GM18873 (cell line): ENCODE results near the gene FUCA2.
A peak's percentile ranks its signal among the peaks of the same experiment; 100 is the strongest.
"Not testable (repeated sequence)": the region's sequence is repeated elsewhere in the genome, so short reads cannot be mapped to it uniquely, and the experiment has no call there.

ENCODE experiments used
- ATAC-seq: cut with Tn5 transposase; IDR thresholded peaks from one replicate; pipeline ENCODE4 v1.9.1; 2021; ENCODE audit warnings: mild to moderate bottlenecking, moderate library complexity, moderate number of reproducible peaks; ENCODE audit not compliant: unreplicated experiment, low FRiP score

The FUCA2 gene

DNA sequence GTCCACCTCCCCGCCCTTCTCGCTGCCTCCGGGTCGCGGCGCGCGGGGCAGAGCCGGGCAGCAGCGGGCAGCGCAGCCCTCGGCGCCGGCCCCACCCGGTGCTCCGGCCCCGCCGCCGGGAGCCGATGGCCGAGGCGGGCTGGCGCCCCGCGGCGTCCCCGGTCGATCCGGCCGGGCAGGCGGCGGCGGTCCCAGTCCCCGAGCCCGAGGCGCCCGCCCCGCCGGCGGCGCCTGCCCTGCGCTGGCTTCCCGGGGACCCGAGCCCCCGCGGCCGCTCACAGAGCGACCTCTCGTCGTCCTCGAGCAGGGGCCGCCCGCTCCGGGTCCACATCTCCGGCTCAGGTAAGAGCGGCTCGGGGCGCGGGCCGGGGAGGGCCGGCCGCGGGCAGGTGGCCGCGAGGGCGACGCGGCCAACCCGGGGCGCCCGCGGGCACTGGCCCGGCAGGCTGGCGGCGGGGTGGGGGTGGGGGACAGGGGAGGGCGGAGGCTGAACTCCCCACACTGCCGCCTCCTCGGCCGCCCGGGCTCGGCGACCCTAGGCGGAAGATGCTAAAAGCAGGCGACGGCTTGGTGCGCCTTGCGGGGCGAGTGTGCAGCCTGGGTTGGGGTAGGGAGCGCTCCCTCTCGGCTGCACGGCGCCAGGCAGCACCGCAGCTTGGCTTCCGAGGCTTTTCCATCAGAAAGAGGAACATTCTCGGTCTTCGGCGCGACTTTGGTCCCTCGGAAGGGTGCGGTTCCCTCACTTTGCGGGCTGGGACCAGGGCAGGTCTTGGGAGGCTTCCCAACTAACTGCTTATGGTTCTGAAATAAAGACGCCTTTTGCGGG is 25.6 kb upstream of the FUCA2 start:
- peak; percentile 41 for ATAC-seq

DNA sequence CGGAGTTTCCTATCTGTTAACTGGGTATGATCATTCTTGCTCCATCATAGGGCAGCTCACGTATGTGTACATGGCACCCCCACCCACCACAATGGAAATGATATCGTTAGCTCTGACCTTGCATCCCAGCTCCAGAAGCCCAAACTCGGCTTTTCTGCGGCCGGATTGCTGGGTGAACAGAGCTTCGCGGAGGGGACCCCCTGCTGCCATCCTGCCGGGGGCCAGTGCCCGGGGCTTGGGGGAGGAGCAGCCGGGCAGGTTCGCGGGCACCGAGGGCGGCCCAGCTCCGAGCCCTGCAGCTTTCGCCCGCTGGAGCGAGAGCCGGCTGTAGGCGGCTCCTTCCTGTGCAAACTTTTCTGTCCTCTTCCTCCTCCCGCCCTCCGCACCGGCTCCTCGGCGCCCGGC is 24.9 kb upstream of the FUCA2 start:
- ATAC-seq = peak; percentile 58

- no peak for ATAC-seq
Measured at GRCh38 chr6:143535189-143535614, 23.7 kb upstream of the FUCA2 start.

DNA sequence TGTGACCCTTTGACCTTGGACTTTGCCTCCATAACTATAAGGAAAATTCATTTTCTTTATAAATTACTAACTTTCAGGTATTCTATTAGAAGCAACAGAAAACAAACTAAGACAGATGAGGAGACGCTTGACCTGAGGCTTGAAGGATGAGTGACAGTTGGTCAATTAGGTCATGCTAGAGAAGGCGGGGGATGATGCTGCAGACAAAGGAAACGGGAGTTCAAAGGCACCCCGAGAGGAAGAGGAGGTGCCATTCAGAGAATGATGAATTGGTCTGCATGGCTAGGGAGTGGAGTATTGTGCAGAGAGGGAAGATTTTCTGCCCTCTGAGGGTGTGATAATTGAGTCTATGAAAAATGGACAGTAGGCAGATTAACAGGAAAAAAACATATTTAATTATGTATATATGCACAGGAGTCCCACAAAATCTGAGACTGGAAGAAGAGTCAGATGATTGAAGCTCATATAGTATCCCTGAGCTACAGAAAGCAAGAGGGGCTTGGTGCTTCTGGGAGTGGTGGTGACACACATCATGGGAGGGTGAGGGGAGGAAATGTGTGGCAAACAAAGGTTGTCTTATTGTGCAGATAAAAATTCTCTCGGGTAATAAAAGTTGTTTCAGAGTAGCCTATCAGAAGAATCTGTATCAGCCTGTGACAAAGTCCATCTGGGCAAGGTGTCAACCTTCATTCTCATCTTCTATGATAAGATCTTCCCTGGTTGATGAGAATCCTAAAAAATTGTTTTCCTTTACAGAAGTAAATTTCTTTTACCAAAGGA is 20.4 kb upstream of the FUCA2 start:
- no peak for ATAC-seq

DNA sequence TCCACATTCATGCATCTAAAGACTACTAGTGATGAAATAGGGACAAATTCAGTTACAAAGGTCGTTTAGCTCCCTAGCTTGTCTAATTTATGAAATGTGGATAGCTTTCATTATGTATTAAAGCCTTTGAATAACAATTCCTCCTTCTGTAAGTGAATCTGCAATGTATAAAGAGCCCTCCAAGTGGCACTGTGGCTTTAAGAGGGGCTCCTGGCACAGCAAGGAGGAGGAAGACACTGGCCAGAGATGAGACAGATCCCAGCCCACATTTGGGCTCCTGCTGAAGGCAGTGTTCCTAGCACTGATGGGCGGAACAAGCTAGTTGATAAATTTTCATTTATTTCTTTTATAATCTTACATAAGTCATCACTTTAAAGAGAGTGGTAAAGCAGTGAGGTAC is 17.6 kb upstream of the FUCA2 start:
- no peak for ATAC-seq

DNA sequence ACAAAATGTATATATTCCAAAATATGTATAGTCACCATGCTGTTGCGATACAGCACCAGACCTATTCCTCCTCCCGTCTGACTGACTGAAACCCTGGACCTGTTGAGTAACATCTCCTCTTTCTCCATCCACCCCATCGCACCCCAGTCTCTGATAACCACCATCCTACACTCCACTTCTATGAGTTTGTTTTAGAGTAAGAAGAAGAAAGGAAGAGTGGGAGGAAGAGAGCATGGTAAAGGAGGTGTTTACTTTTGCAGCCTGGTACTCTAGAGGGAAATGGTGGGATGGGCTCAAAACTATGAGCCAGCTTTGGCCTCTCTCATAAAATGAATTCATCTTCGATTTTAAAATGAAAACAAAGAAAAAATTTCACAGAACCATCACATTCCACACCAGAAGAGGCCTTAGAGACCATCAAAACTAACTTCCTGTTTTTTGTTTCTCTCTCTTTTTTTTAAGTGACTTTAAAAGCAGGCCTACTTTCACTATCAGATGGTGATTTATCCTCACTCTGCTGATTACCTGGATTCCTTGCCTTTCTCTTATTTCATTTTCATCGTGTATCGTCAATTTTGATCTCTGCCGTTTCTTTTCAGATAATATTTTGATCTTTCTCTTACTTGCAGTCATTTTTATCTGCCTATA is 16.8 kb upstream of the FUCA2 start:
- no peak for ATAC-seq

DNA sequence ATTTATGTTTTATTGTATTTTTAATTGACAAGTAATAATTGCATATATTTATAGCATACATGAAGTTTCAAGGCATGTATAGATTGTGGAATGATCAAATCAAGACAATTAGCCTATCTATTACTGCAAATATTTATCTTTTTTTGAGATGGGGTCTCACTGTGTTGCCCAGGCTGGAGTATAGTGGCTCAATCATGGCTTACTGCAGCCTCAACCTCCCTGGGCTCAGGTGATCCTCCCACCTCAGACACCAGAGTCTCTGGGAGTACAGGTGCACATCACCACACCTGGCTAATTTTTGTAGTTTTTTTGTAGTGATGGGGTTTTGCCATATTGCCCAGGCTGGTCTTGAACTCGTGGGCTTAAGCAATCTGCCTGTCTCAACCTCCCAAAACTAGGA is 16.2 kb upstream of the FUCA2 start:
- no peak for ATAC-seq

- ATAC-seq = no peak
Measured at GRCh38 chr6:143525356-143525755, 13.8 kb upstream of the FUCA2 start.

- no peak for ATAC-seq
Measured at GRCh38 chr6:143522039-143522600, 10.6 kb upstream of the FUCA2 start.

- ATAC-seq = no peak
Measured at GRCh38 chr6:143517447-143517773, 5.9 kb upstream of the FUCA2 start.

- ATAC-seq = no peak
Measured at GRCh38 chr6:143516690-143517446, 5.3 kb upstream of the FUCA2 start.

GRCh38 chr6:143515766-143516355 is 4.3 kb upstream of the FUCA2 start:
- no peak for ATAC-seq

- ATAC-seq = no peak
Measured at GRCh38 chr6:143515061-143515760, 3.7 kb upstream of the FUCA2 start.

DNA sequence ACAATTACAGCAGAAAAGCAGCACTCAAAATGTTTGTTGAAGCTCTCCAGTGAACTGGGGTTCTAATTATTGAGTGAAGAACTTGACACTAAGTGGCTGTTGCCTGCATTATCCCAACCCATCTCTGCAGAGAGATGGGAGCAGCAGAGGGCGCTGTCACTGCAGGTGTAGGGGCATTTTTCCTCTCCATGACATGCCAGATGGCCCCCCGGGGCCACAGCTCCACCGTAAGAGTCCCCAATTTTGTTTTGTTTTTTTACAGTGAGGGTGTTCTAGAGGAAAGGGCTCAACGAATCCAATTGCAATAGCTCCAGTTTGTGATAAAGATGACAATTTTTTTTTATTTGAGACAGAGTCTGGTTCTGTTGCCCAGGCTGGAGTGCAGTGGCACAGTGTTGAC is 1.9 kb upstream of the FUCA2 start:
- ATAC-seq = no peak

DNA sequence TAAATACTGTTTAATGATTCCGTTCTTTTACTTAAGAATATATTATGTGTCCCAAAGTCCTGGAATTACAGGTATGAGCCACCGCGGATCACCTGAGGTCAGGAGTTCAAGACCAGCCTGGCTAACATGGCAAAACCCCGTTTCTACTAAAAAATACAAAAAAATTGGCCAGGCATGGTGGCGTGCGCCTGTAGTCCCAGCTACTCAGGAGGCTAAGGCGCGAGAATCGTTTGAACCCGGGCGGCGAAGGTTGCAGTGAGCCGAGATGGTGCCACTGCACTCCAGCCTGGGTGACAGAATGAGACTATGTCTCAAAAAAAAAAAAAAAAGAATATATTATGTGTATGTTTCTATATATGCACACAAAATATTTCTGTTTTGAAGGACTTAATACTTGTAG is 1.2 kb downstream of the FUCA2 start:
- not testable (repeated sequence) for ATAC-seq

DNA sequence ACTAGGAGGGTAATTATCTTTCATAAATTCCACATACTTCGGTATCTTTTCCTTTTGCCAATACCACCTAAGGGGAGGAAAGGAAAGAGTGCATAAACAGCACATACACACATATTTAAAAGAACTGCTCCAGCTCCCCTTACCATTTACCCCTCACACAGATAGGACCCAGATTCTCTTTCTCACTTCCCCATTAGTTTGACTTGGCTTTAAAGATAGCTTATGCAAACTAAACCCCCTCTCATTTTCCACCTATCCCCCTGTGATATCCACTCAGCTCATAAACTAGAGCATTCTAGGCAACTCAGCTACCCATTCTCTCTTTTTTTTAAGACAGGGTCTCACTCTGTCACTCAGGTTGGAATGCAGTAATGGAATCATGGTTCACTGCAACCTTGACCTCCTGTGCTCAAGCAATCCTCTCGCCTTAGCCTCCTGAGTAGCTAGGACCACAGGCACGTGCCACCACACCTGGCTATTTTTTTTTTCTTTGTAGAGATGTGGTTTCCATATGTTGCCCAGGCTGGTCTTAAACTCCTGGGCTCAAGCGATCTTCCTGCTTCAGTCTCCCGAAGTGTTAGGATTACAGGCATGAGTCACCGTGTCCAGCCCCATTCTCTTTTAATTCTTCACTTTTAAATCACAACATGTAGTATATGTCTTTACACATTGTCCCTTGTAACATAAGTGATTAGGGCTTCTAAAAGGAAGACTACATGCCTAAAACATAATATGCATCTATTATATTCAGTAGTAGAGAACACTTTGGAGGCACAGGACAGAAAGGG is 4.0 kb downstream of the FUCA2 start:
- no peak for ATAC-seq

DNA sequence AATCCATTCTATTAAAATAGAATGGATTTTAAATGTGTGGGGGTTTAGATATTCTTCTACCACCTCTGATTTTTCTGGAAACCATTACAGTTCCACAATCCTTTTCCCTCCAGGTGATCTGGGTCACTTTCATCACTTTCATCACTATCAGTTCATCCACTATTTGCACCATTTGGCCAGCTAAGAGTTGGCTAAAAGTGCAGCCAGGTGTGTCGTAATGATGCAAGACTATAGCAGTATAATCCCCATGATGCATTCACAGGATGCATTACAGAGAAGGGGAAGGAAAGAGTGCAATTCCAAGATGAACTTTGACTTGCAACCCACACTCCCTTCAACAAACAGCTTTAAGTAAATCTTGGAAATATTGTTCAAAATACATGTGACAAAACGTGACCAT is 4.9 kb downstream of the FUCA2 start:
- ATAC-seq = no peak

GRCh38 chr6:143506199-143506598 is 5.3 kb downstream of the FUCA2 start:
- no peak for ATAC-seq

- ATAC-seq = no peak
Measured at GRCh38 chr6:143505537-143505936, 6.0 kb downstream of the FUCA2 start.
